T-cell (primary cell): ENCODE results near the gene RAP1GAP. TPM values are rescaled to one million over a fixed set of nuclear protein-coding genes. Genes with fewer than 3 reads are reported as not detected.

ENCODE experiments used
- ATAC-seq, 4 experiments: fragments of 200-7000 bp in 3 of 4; fragments of 150-1000 bp in 1 of 4; cut with Tn5 transposase; replicated peaks in 1 of 4; 1 replicate in 3 of 4; 2 replicates in 1 of 4; pipeline ENCODE4 v1.10.0; 2021; ENCODE audit warnings: moderate library complexity in 3 of 4, mild to moderate bottlenecking in 2 of 4, moderate number of reproducible peaks in 1 of 4
- CTCF ChIA-PET, 2 donors: fragments of 300-600 bp; sonication (Branson Sonifier 250); formaldehyde crosslinking; loops; one replicate each; lab custom pipeline; 2022; ENCODE audit warnings: antibody characterized with exemption in 2 of 2; lab: Charles Lee
- POLR2A ChIA-PET, 2 donors: fragments of 300-600 bp; sonication (Branson Sonifier 250); formaldehyde crosslinking; loops; one replicate each; lab custom pipeline; 2022; ENCODE audit warnings: antibody characterized with exemption in 2 of 2; lab: Charles Lee
- DNase-seq, 35 experiments: peaks; one replicate each; pipeline versions ENCODE4 v3.0.0 to v3.0.0-alpha.2; 2013 to 2023
- H3K27ac ChIP-seq: one replicate; pipeline ENCODE4 v1.5.1; 2013; ENCODE audit warnings: low read length
- H3K27me3 ChIP-seq, 2 experiments: replicated peaks in 1 of 2; 1 replicate in 1 of 2; 2 replicates in 1 of 2; pipeline versions ENCODE4 v1.6.1 to v1.7.0; 2013; ENCODE audit warnings: low read length in 1 of 2, mixed read lengths in 1 of 2; ENCODE audit not compliant: control insufficient read depth in 2 of 2, insufficient read depth in 2 of 2; ENCODE audit errors: extremely low read depth in 1 of 2
- H3K36me3 ChIP-seq, 2 donors: 1 replicate in 1 of 2; 2 replicates in 1 of 2; pipeline versions ENCODE4 v1.6.1 to v1.7.0; 2013; ENCODE audit warnings: low read length in 1 of 2; ENCODE audit not compliant: control insufficient read depth in 2 of 2, insufficient read depth in 1 of 2; ENCODE audit errors: extremely low read depth in 1 of 2
- H3K4me1 ChIP-seq, 2 experiments: 1 replicate in 1 of 2; 2 replicates in 1 of 2; pipeline versions ENCODE4 v1.6.1 to v1.7.0; 2013; ENCODE audit warnings: low read length in 2 of 2, mixed read lengths in 1 of 2; ENCODE audit not compliant: insufficient read depth in 2 of 2, control insufficient read depth in 1 of 2; ENCODE audit errors: extremely low read depth in 1 of 2
- H3K4me3 ChIP-seq, 2 donors: 1 replicate in 1 of 2; 2 replicates in 1 of 2; pipeline versions ENCODE4 v1.5.1 to v1.7.0; 2013; ENCODE audit warnings: mild to moderate bottlenecking in 2 of 2, low read length in 1 of 2, moderate library complexity in 1 of 2; ENCODE audit not compliant: control insufficient read depth in 1 of 2; ENCODE audit errors: extremely low read depth in 1 of 2
- H3K9me3 ChIP-seq: 2 replicates; pipeline ENCODE4 v1.7.0; 2013
- H3K27ac Mint-ChIP-seq, 2 donors: one replicate each; pipeline ENCODE4 v1.8.0; 2020 to 2021; ENCODE audit warnings: mild to moderate bottlenecking in 2 of 2, mixed read lengths in 2 of 2
- H3K27me3 Mint-ChIP-seq, 2 donors: one replicate each; pipeline ENCODE4 v1.8.0; 2021 to 2022; ENCODE audit warnings: mixed read lengths in 2 of 2
- H3K36me3 Mint-ChIP-seq: one replicate; pipeline ENCODE4 v1.8.0; 2021; ENCODE audit warnings: mixed read lengths
- H3K4me1 Mint-ChIP-seq, 3 donors: one replicate each; pipeline ENCODE4 v1.8.0; 2020 to 2022; ENCODE audit warnings: mixed read lengths in 3 of 3, mild to moderate bottlenecking in 1 of 3
- H3K4me3 Mint-ChIP-seq, 3 donors: one replicate each; pipeline ENCODE4 v1.8.0; 2020 to 2022; ENCODE audit warnings: mild to moderate bottlenecking in 3 of 3, mixed read lengths in 3 of 3, moderate library complexity in 3 of 3
- H3K9me3 Mint-ChIP-seq, 3 donors: one replicate each; pipeline ENCODE4 v1.8.0; 2020 to 2022; ENCODE audit warnings: mixed read lengths in 3 of 3
- WGBS: methylation state at CpG from one replicate; pipeline ENCODE4 v1.1.5; 2013; ENCODE audit warnings: missing lambda C conversion rate; ENCODE audit not compliant: insufficient coverage; 5-methylcytosine and 5-hydroxymethylcytosine counted together
- total RNA-seq, 35 experiments: library from RNA in 6 of 35; stranded (reverse) in 6 of 35; fragments of 120-200 nt in 1 of 35; gene quantifications; one replicate each; pipeline versions ENCODE4 v1.2.1 to v1.2.4 and lab custom pipeline; 2013 to 2026

The RAP1GAP gene
- total RNA-seq, 5 donors from 2014 or later (not counting 1 experiment from before 2014, with no cell fraction given), result 0.18 to 1.0 (median 0.35) TPM

GRCh38 chr1:21618059-21618458 is 51.1 kb downstream of the RAP1GAP start:
- ChIA-PET POLR2A (no interaction called here), CTCF (no interaction called here)
- no peak overlapping the region for H3K27ac ChIP-seq
- H3K4me1 ChIP-seq, result peaks cover 0 to 10% of the 10 kb centered on the region in 2 experiments
- H3K36me3 ChIP-seq, result no peaks in the 10 kb centered on the region
- peaks cover 0 to 44% of the 10 kb centered on the region in 2 experiments for H3K27me3 ChIP-seq
- DNase-seq (no peak), ATAC-seq (no peak)
- WGBS, result 85% methylated on average over 5 of the region's 7 CpGs
- H3K4me3 ChIP-seq, result no peak overlapping the region
- H3K9me3 Mint-ChIP-seq, result no peaks in the 10 kb centered on the region
- H3K27ac Mint-ChIP-seq, result no peak overlapping the region
- H3K9me3 ChIP-seq, result no peaks in the 10 kb centered on the region
- no peak overlapping the region for H3K4me3 Mint-ChIP-seq
- peaks cover 17 to 22% of the 10 kb centered on the region in 2 donors for H3K27me3 Mint-ChIP-seq
- peaks cover 0 to 9% (median 8%) of the 10 kb centered on the region in 3 donors for H3K4me1 Mint-ChIP-seq
- H3K36me3 Mint-ChIP-seq, result no peaks in the 10 kb centered on the region

- CTCF ChIA-PET, result interaction anchor here in 1 of 2 donors (0.6 kb wide), 1 partner anchor 29 kb away, joined by 4 read pairs; no protein-coding TSS in a partner anchor
Observed at GRCh38 chr1:21617126-21617738, 51.9 kb downstream of the RAP1GAP start.

GRCh38 chr1:21616372-21616771 is 52.8 kb downstream of the RAP1GAP start:
- Mint-ChIP-seq H3K27me3 (peaks cover 10 to 12% of the 10 kb centered on the region in 2 donors), H3K4me1 (peaks cover 0 to 1% (median under 1%) of the 10 kb centered on the region in 3 donors), H3K27ac (no peak overlapping the region), H3K36me3 (no peaks in the 10 kb centered on the region), H3K4me3 (no peak overlapping the region), H3K9me3 (no peaks in the 10 kb centered on the region)
- H3K4me1 ChIP-seq, result no peaks in the 10 kb centered on the region
- no peak for DNase-seq
- ChIA-PET CTCF (no interaction called here), POLR2A (no interaction called here)
- no peak overlapping the region for H3K27ac ChIP-seq
- H3K36me3 ChIP-seq, result no peaks in the 10 kb centered on the region
- H3K27me3 ChIP-seq, result peaks cover 0 to 32% of the 10 kb centered on the region in 2 experiments
- H3K4me3 ChIP-seq, result no peak overlapping the region
- 46% methylated on average over 6 of the region's 8 CpGs for WGBS
- no peak for ATAC-seq
- no peaks in the 10 kb centered on the region for H3K9me3 ChIP-seq

More at GRCh38 chr1:21617126-21617738, 51.9 kb downstream of the RAP1GAP start:
- H3K9me3 Mint-ChIP-seq, result no peaks in the 10 kb centered on the region
- Histone ChIP-seq H3K27ac (no peak overlapping the region), H3K4me3 (no peak overlapping the region), H3K27me3 (peaks cover 0 to 39% of the 10 kb centered on the region in 2 experiments), H3K9me3 (no peaks in the 10 kb centered on the region), H3K4me1 (peaks cover 0 to 4% of the 10 kb centered on the region in 2 experiments), H3K36me3 (no peaks in the 10 kb centered on the region)
- DNase-seq, result no peak
- peaks cover 0 to 6% (median 6%) of the 10 kb centered on the region in 3 donors for H3K4me1 Mint-ChIP-seq
- peaks cover 14 to 17% of the 10 kb centered on the region in 2 donors for H3K27me3 Mint-ChIP-seq
- H3K4me3 Mint-ChIP-seq, result no peak overlapping the region
- POLR2A ChIA-PET, result no interaction called here
- ATAC-seq, result no peak
- WGBS, result 100% methylated on average over 5 of the region's 16 CpGs
- no peaks in the 10 kb centered on the region for H3K36me3 Mint-ChIP-seq
- no peak overlapping the region for H3K27ac Mint-ChIP-seq

GRCh38 chr1:21614419-21615115 is 54.6 kb downstream of the RAP1GAP start:
- no peak overlapping the region for H3K4me3 Mint-ChIP-seq
- H3K36me3 ChIP-seq, result no peaks in the 10 kb centered on the region
- WGBS, result 71% methylated on average over 8 of the region's 11 CpGs

GRCh38 chr1:21613072-21613867 is 55.9 kb downstream of the RAP1GAP start:
- Mint-ChIP-seq H3K4me3 (no peak overlapping the region), H3K27ac (no peak overlapping the region), H3K36me3 (no peaks in the 10 kb centered on the region), H3K4me1 (peaks cover 0 to under 1% (median 0%) of the 10 kb centered on the region in 3 donors), H3K9me3 (no peaks in the 10 kb centered on the region), H3K27me3 (peaks cover under 1 to 5% of the 10 kb centered on the region in 2 donors)
- Histone ChIP-seq H3K4me3 (no peak overlapping the region), H3K36me3 (no peaks in the 10 kb centered on the region), H3K27ac (no peak overlapping the region), H3K27me3 (peaks cover 0 to 7% of the 10 kb centered on the region in 2 experiments), H3K4me1 (no peaks in the 10 kb centered on the region), H3K9me3 (no peaks in the 10 kb centered on the region)
- ChIA-PET POLR2A (no interaction called here), CTCF (no interaction called here)
- WGBS, result 78% methylated on average over 9 of the region's 19 CpGs
- ATAC-seq (no peak), DNase-seq (no peak)

More at GRCh38 chr1:21614419-21615115, 54.6 kb downstream of the RAP1GAP start:
- Histone ChIP-seq H3K9me3 (no peaks in the 10 kb centered on the region), H3K4me1 (no peaks in the 10 kb centered on the region), H3K4me3 (no peak overlapping the region), H3K27ac (no peak overlapping the region), H3K27me3 (peaks cover 0 to 16% of the 10 kb centered on the region in 2 experiments)
- Mint-ChIP-seq H3K36me3 (no peaks in the 10 kb centered on the region), H3K27me3 (peaks cover 0 to 2% of the 10 kb centered on the region in 2 donors), H3K4me1 (no peaks in the 10 kb centered on the region), H3K9me3 (no peaks in the 10 kb centered on the region), H3K27ac (no peak overlapping the region)
- ATAC-seq, result no peak
- DNase-seq, result no peak
- POLR2A ChIA-PET, result no interaction called here
- CTCF ChIA-PET, result no interaction called here

- WGBS, result 93% methylated on average over 9 of the region's 13 CpGs
- ChIA-PET CTCF (interaction anchor here in 1 of 2 donors (0.7 kb wide), 1 partner anchor 248 kb away, joined by 3 read pairs; no protein-coding TSS in a partner anchor), POLR2A (no interaction called here)
- peaks cover 9 to 13% of the 10 kb centered on the region in 2 donors for H3K27me3 Mint-ChIP-seq
- peaks cover 8 to 12% (median 10%) of the 10 kb centered on the region in 3 donors for H3K4me1 Mint-ChIP-seq
- no peak for DNase-seq
- Histone ChIP-seq H3K4me3 (no peak overlapping the region), H3K4me1 (peaks cover 0 to 9% of the 10 kb centered on the region in 2 experiments), H3K27ac (no peak overlapping the region), H3K36me3 (no peaks in the 10 kb centered on the region), H3K27me3 (peaks cover 1 to 10% of the 10 kb centered on the region in 2 experiments), H3K9me3 (no peaks in the 10 kb centered on the region)
- no peak overlapping the region for H3K4me3 Mint-ChIP-seq
- ATAC-seq, result no peak
- no peaks in the 10 kb centered on the region for H3K36me3 Mint-ChIP-seq
- H3K9me3 Mint-ChIP-seq, result no peaks in the 10 kb centered on the region
- H3K27ac Mint-ChIP-seq, result no peak overlapping the region
Observed at GRCh38 chr1:21612057-21612456, 57.1 kb downstream of the RAP1GAP start.
